Measurements from ENCODE around the gene GALNT6. TPM values are rescaled to one million over a fixed set of nuclear protein-coding genes. Genes with fewer than 3 reads are reported as not detected.

GALNT6 gene
- polyA plus RNA-seq, 1 experiment = 47.1 TPM

DNA sequence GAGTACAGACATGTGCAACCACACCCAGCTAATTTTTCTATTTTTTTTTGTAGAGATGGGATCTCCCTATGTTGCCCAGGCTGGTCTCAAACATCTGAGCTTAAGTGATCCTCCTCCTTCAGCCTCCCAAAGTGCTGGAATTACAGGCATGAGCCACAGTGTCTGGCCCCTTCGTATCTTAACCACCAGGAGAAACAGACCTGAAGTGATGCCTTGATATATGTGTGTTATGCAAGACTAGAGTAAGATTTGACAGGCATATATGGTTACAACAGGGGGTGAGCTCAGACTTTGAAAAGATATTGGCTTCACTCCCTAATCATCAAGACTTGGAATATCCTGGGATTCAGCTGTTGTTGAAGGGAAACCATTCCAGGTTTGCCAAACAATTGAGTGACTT is 10.7 kb upstream of the GALNT6 start:
- ChIA-PET CTCF (no interaction called here), POLR2A (no interaction called here)
- no peak for DNase-seq (ENCODE audit: low read depth)
- Histone ChIP-seq H3K27me3 (ENCODE audit: control insufficient read depth, insufficient read depth, low read length) (no peaks in the 10 kb centered on the region), H3K36me3 (ENCODE audit: control insufficient read depth, insufficient read depth, low read length) (no peaks in the 10 kb centered on the region), H3K4me3 (ENCODE audit: low read depth, low read length) (no peak overlapping the region)
- TF ChIP-seq, protein P1, sequence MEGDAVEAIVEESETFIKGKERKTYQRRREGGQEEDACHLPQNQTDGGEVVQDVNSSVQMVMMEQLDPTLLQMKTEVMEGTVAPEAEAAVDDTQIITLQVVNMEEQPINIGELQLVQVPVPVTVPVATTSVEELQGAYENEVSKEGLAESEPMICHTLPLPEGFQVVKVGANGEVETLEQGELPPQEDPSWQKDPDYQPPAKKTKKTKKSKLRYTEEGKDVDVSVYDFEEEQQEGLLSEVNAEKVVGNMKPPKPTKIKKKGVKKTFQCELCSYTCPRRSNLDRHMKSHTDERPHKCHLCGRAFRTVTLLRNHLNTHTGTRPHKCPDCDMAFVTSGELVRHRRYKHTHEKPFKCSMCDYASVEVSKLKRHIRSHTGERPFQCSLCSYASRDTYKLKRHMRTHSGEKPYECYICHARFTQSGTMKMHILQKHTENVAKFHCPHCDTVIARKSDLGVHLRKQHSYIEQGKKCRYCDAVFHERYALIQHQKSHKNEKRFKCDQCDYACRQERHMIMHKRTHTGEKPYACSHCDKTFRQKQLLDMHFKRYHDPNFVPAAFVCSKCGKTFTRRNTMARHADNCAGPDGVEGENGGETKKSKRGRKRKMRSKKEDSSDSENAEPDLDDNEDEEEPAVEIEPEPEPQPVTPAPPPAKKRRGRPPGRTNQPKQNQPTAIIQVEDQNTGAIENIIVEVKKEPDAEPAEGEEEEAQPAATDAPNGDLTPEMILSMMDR (IDR thresholded peaks at IDR 0.05; ENCODE audit: insufficient read depth, low read depth, low read length) = no peak

DNA sequence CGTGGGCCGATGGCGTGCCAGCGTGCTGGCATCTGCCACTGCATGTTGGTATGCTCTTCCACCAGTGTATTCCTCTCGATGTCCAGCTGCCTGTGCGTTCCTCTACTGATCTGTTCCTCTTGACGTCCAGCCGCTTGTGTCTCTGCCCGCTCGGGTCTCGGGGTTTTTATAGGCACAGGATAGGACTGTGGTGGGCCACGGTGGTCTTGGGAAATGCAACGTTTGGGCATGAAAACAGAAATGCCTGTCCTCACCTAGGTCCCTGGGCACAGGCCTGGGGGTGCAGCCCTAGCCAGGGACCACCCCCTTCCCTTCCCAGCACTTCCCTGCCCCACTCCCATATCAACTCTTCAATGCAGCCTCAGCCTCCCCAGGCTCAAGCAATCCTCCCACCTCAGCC is 10.3 kb upstream of the GALNT6 start:
- Histone ChIP-seq H3K27me3 (ENCODE audit: control insufficient read depth, insufficient read depth, low read length) (no peaks in the 10 kb centered on the region), H3K4me3 (ENCODE audit: low read depth, low read length) (no peak overlapping the region), H3K36me3 (ENCODE audit: control insufficient read depth, insufficient read depth, low read length) (no peaks in the 10 kb centered on the region)
- ChIA-PET CTCF (no interaction called here), POLR2A (no interaction called here)
- DNase-seq (ENCODE audit: low read depth) = no peak
- TF ChIP-seq, protein P1 (IDR thresholded peaks at IDR 0.05; ENCODE audit: insufficient read depth, low read depth, low read length) = no peak

DNA sequence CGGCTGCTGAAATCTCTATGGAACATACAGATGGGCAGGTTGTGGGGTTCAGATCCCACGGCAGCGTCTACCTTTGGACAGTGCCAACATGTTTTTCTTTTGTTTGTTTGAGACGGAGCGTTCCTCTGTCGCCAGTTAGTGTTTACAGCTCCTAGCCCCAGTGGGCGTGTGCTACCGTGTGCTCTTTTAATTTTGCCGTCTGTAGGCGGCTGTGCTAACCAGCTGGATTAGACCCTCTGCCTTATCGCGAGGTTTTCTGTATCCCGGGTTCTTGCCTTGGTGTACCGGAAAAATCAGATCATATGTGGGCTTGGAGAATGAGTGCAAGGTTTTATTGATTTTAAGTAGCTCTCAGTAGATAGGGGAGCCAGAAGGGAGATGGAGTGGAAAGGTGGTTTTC is 9.8 kb upstream of the GALNT6 start:
- POLR2A ChIA-PET = no interaction called here
- DNase-seq (ENCODE audit: low read depth) = no peak
- no peak overlapping the region for H3K4me3 ChIP-seq (ENCODE audit: low read depth, low read length)
- no peaks in the 10 kb centered on the region for H3K36me3 ChIP-seq (ENCODE audit: control insufficient read depth, insufficient read depth, low read length)
- H3K27me3 ChIP-seq (ENCODE audit: control insufficient read depth, insufficient read depth, low read length) = no peaks in the 10 kb centered on the region
- CTCF ChIA-PET = no interaction called here
- TF ChIP-seq, protein P1 (IDR thresholded peaks at IDR 0.05; ENCODE audit: insufficient read depth, low read depth, low read length) = no peak

DNA sequence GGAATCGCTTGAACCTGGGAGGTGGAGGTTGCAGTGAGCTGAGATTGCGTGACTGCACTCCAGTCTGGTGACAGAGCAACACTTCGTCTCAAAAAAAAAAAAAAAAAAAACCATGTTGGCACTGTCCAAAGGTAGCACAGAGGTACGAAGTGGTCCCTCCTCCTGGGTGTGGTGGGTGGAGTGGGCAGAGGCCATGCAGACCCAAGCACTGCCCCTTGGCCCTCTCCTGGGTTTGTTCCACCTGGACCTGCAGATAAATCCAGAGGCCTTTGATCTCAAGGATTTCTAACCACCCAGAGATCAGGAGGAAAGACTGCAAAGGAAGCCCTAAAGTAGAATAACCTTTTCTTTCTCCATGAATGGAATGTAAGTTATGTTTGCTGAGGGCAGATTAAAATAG is 8.7 kb upstream of the GALNT6 start:
- TF ChIP-seq, protein P1 (IDR thresholded peaks at IDR 0.05; ENCODE audit: insufficient read depth, low read depth, low read length) = no peak
- H3K4me3 ChIP-seq (ENCODE audit: low read depth, low read length) = no peak overlapping the region
- DNase-seq (ENCODE audit: low read depth) = no peak
- ChIA-PET CTCF (interaction anchor here (0.6 to 1.6 kb wide), 3 partner anchors 10 to 475 kb away, joined by 3 to 4 read pairs (median 4); no protein-coding TSS in a partner anchor), POLR2A (no interaction called here)
- no peaks in the 10 kb centered on the region for H3K36me3 ChIP-seq (ENCODE audit: control insufficient read depth, insufficient read depth, low read length)
- H3K27me3 ChIP-seq (ENCODE audit: control insufficient read depth, insufficient read depth, low read length) = no peaks in the 10 kb centered on the region

DNA sequence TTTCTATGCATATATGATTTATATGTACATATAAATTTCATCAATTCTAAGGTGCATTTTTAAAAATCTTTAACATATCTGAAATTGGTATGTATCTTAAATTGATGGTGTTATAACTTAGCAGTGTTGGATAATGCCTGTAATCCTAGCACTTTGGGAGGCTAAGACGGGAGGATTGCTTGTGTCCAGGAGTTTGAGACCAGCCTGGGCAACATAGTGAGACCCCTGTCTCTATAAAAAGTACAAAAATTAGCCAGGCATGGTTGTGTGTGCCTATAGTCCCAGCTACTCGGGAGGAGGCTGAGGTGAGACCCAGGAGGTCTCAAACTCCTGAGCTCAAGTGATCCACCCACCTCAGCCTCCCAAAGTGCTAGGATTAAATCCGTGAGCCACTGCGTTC is 6.5 kb upstream of the GALNT6 start:
- TF ChIP-seq, protein P1 (IDR thresholded peaks at IDR 0.05; ENCODE audit: insufficient read depth, low read depth, low read length) = no peak
- CTCF ChIA-PET = interaction anchor here (0.6 to 0.8 kb wide), 2 partner anchors 9 to 135 kb away, joined by 3 read pairs; no protein-coding TSS in a partner anchor
- Histone ChIP-seq H3K36me3 (ENCODE audit: control insufficient read depth, insufficient read depth, low read length) (no peaks in the 10 kb centered on the region), H3K4me3 (ENCODE audit: low read depth, low read length) (no peak overlapping the region), H3K27me3 (ENCODE audit: control insufficient read depth, insufficient read depth, low read length) (no peaks in the 10 kb centered on the region)
- DNase-seq (ENCODE audit: low read depth) = no peak
- POLR2A ChIA-PET = no interaction called here
